CD14-positive monocyte (primary cell): ENCODE data around the gene UVRAG. TPM values are rescaled to one million over a fixed set of nuclear protein-coding genes. Genes with fewer than 3 reads are reported as not detected.
A peak's percentile ranks its signal among the peaks of the same experiment; 100 is the strongest.

Experiments used
- DNase-seq, 3 donors: peaks; one replicate each; pipeline ENCODE4 v3.0.0-alpha.2; 2011 to 2022
- H2AFZ ChIP-seq: 2 replicates; pipeline ENCODE4 v1.6.0; 2012; ENCODE audit warnings: mild to moderate bottlenecking, low read depth, low read length, inconsistent platforms; ENCODE audit not compliant: insufficient read depth, poor library complexity, severe bottlenecking
- H3K27ac ChIP-seq, 2 donors: 1 replicate in 1 of 2; 2 replicates in 1 of 2; pipeline ENCODE4 v1.5.1; 2012 to 2013; ENCODE audit warnings: low read length in 2 of 2, control low read depth in 1 of 2, inconsistent platforms in 1 of 2, low read depth in 1 of 2, mild to moderate bottlenecking in 1 of 2
- H3K27me3 ChIP-seq, 2 donors: one replicate each; pipeline versions ENCODE4 v1.6.0 to v1.6.1; 2011 to 2013; ENCODE audit warnings: low read length in 2 of 2; ENCODE audit not compliant: control insufficient read depth in 2 of 2, insufficient read depth in 2 of 2
- H3K36me3 ChIP-seq, 2 donors: replicated peaks in 1 of 2; 1 replicate in 1 of 2; 2 replicates in 1 of 2; pipeline versions ENCODE4 v1.5.1 to v1.6.1; 2012 to 2013; ENCODE audit warnings: low read length in 2 of 2, control low read depth in 1 of 2, inconsistent platforms in 1 of 2, mild to moderate bottlenecking in 1 of 2; ENCODE audit not compliant: insufficient read depth in 2 of 2, control insufficient read depth in 1 of 2
- H3K4me1 ChIP-seq, 2 donors: 1 replicate in 1 of 2; 2 replicates in 1 of 2; pipeline versions ENCODE4 v1.5.1 to v1.6.1; 2012 to 2013; ENCODE audit warnings: low read length in 2 of 2, control low read depth in 1 of 2, inconsistent platforms in 1 of 2, mild to moderate bottlenecking in 1 of 2, moderate library complexity in 1 of 2; ENCODE audit not compliant: insufficient read depth in 2 of 2, control insufficient read depth in 1 of 2
- H3K4me2 ChIP-seq: replicated peaks from 2 replicates; pipeline ENCODE3; 2012; ENCODE audit warnings: low read length, moderate library complexity, mild to moderate bottlenecking; ENCODE audit not compliant: poor library complexity, severe bottlenecking; ENCODE audit errors: extremely low read depth
- H3K4me3 ChIP-seq, 3 experiments: fragments of 200-600 bp in 1 of 3; sonication (generic) in 1 of 3; replicated peaks in 1 of 3; 1 replicate in 2 of 3; 2 replicates in 1 of 3; pipeline ENCODE4 v1.5.1; 2011 to 2013; ENCODE audit warnings: low read length in 3 of 3, mild to moderate bottlenecking in 3 of 3, control low read depth in 2 of 3, low read depth in 2 of 3, inconsistent platforms in 1 of 3, moderate library complexity in 1 of 3
- H3K79me2 ChIP-seq: 2 replicates; pipeline ENCODE4 v1.6.0; 2012; ENCODE audit warnings: mild to moderate bottlenecking, control low read depth, inconsistent platforms, low read length, moderate library complexity; ENCODE audit not compliant: insufficient read depth
- H3K9ac ChIP-seq: 2 replicates; pipeline ENCODE4 v1.6.0; 2017; ENCODE audit warnings: low read length, mild to moderate bottlenecking; ENCODE audit not compliant: insufficient read depth, poor library complexity, severe bottlenecking
- H3K9me3 ChIP-seq, 2 donors: replicated peaks in 1 of 2; 1 replicate in 1 of 2; 2 replicates in 1 of 2; pipeline versions ENCODE4 v1.5.1 to v1.6.1; 2012 to 2013; ENCODE audit warnings: low read length in 2 of 2, control low read depth in 1 of 2; ENCODE audit not compliant: control insufficient read depth in 1 of 2, insufficient read depth in 1 of 2
- H4K20me1 ChIP-seq: 2 replicates; pipeline ENCODE4 v1.6.0; 2012; ENCODE audit warnings: mild to moderate bottlenecking, low read length, control low read depth, moderate library complexity; ENCODE audit not compliant: insufficient read depth
- H3K27ac Mint-ChIP-seq, 7 donors: one replicate each; pipeline ENCODE4 v1.8.0; 2020; ENCODE audit warnings: mild to moderate bottlenecking in 7 of 7, mixed read lengths in 7 of 7, moderate library complexity in 6 of 7, inconsistent platforms in 2 of 7
- H3K27me3 Mint-ChIP-seq, 3 donors: one replicate each; pipeline ENCODE4 v1.8.0; 2021 to 2022; ENCODE audit warnings: low read depth in 3 of 3, mild to moderate bottlenecking in 3 of 3, mixed read lengths in 3 of 3, moderate library complexity in 3 of 3, inconsistent platforms in 1 of 3
- H3K36me3 Mint-ChIP-seq, 2 donors: one replicate each; pipeline ENCODE4 v1.8.0; 2020; ENCODE audit warnings: mixed read lengths in 2 of 2, inconsistent platforms in 1 of 2, mild to moderate bottlenecking in 1 of 2
- H3K4me1 Mint-ChIP-seq: one replicate; pipeline ENCODE4 v1.8.0; 2020; ENCODE audit warnings: mild to moderate bottlenecking, mixed read lengths
- H3K4me3 Mint-ChIP-seq, 2 donors: one replicate each; pipeline ENCODE4 v1.8.0; 2020; ENCODE audit warnings: mild to moderate bottlenecking in 2 of 2, mixed read lengths in 2 of 2, moderate library complexity in 1 of 2
- H3K9me3 Mint-ChIP-seq, 7 donors: one replicate each; pipeline ENCODE4 v1.8.0; 2020 to 2022; ENCODE audit warnings: mixed read lengths in 7 of 7, mild to moderate bottlenecking in 6 of 7, moderate library complexity in 6 of 7, inconsistent platforms in 2 of 7
- CTCF ChIP-seq: fragments of 200-600 bp; IDR thresholded peaks from one replicate; pipeline ENCODE4 v1.8.0; 2022; ENCODE audit warnings: antibody characterized with exemption, mild to moderate bottlenecking
- WGBS: methylation state at CpG from one replicate; pipeline ENCODE4 v1.1.5; 2013; ENCODE audit warnings: missing lambda C conversion rate; ENCODE audit not compliant: insufficient coverage; 5-methylcytosine and 5-hydroxymethylcytosine counted together
- intact Hi-C, 2 donors: fragments of 100-400 bp; cut with micrococcal nuclease; formaldehyde crosslinking; loops; one replicate each; pipeline versions ENCODE4 v1.15.0 to v1.15.1; 2023
- polyA plus RNA-seq, 3 donors: library from polyadenylated mRNA; depleted of rRNA in 1 of 3; unstranded in 2 of 3; stranded (reverse) in 1 of 3; fragments of 300-500 nt in 2 of 3; fragments of >200 nt in 1 of 3; fragmentation: Illumina TruSeq in 2 of 3; gene quantifications; 1 replicate in 2 of 3; 2 replicates in 1 of 3; pipeline ENCODE4 v1.2.3, GENCODE V29; 2012 to 2021

UVRAG gene
- polyA plus RNA-seq, 3 donors: 13.7 to 20.5 (median 20.0) TPM

GRCh38 chr11:76164081-76164480 lies 349.1 kb downstream of the UVRAG start:
- intact Hi-C loops: no loop called here
- peak overlapping the region in 1 of 2 donors; percentile 33 for H3K4me3 Mint-ChIP-seq
- no peak overlapping the region for H3K27ac ChIP-seq

DNA sequence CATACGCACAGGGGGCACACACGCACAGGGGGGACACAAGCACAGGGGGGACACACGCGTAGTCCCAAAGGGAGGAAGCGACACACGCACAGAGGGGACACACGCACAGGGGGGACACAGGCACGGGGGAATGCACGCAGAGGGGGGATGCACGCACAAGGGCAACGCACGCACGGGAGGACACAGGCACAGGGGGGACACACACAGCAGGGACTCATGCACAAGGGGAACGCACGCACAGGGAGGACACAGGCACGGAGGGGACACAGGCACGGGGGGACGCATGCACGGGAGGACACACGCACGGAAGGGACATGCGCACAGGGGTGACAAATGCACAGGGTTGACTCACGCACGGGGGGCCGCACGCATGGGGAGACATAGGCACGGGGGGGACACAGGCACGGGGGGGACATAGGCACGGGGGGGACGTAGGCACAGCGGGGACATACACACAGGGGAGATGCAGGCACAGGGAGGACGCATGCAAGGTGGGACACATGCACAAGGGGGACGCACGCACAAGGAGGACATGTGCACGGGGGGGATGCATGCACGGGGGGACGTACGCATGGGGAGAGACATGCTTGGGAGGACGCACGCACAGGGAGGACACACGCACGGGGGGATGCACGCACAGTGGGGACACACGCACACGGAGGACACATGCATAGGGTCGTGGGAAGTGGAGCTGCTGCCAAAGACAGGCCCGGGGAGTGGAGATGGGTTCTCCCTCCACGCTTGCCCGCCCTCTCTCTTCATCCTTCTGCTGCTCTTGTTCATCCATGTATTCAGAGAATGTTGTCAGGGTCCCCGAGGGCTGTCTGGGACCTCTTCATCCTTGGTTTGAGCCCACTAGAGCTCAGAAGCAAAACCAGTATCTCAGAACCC lies 350.1 kb downstream of the UVRAG start:
- Histone ChIP-seq H3K4me3 (no peak overlapping the region), H4K20me1 (no peaks in the 10 kb centered on the region), H3K36me3 (no peaks in the 10 kb centered on the region), H3K4me2 (no peak overlapping the region), H3K27ac (no peak overlapping the region), H3K27me3 (no peaks in the 10 kb centered on the region), H3K9ac (no peak overlapping the region), H2AFZ (no peak overlapping the region), H3K79me2 (no peaks in the 10 kb centered on the region), H3K4me1 (no peaks in the 10 kb centered on the region), H3K9me3 (no peaks in the 10 kb centered on the region)
- intact Hi-C loops: no loop called here
- Mint-ChIP-seq H3K4me1 (no peaks in the 10 kb centered on the region), H3K4me3 (no peak overlapping the region), H3K27me3 (peaks cover 0 to 6% (median 4%) of the 10 kb centered on the region in 3 donors), H3K36me3 (no peaks in the 10 kb centered on the region), H3K9me3 (peaks cover 0 to 1% (median 0%) of the 10 kb centered on the region in 7 donors), H3K27ac (no peak overlapping the region)
- TF ChIP-seq CTCF: no peak
- WGBS: 95% methylated on average over 41 of the region's 50 CpGs
- DNase-seq: no peak

More at GRCh38 chr11:76164081-76164480, 349.1 kb downstream of the UVRAG start:
- Mint-ChIP-seq H3K9me3 (peaks cover 0 to 1% (median 0%) of the 10 kb centered on the region in 7 donors), H3K27me3 (peaks cover 0 to 6% (median 4%) of the 10 kb centered on the region in 3 donors), H3K4me1 (no peaks in the 10 kb centered on the region), H3K27ac (no peak overlapping the region), H3K36me3 (no peaks in the 10 kb centered on the region)
- Histone ChIP-seq H3K27me3 (no peaks in the 10 kb centered on the region), H3K79me2 (no peaks in the 10 kb centered on the region), H3K9ac (no peak overlapping the region), H3K4me1 (no peaks in the 10 kb centered on the region), H3K9me3 (no peaks in the 10 kb centered on the region), H3K36me3 (no peaks in the 10 kb centered on the region), H3K4me2 (no peak overlapping the region), H4K20me1 (no peaks in the 10 kb centered on the region), H2AFZ (no peak overlapping the region), H3K4me3 (no peak overlapping the region)
- no peak for DNase-seq
- WGBS: 94% methylated on average over 10 of the region's 13 CpGs
- no peak for TF ChIP-seq CTCF
